HepG2 (cell line): ENCODE results near the gene GAN. TPM values are rescaled to one million over a fixed set of nuclear protein-coding genes. Genes with fewer than 3 reads are reported as not detected.

Experiments
- ATAC-seq: fragments of 200-7000 bp; cut with Tn5 transposase; 3 replicates; pipeline ENCODE4 v1.9.1; 2020; ENCODE audit warnings: mild to moderate bottlenecking, moderate library complexity
- BruUV-seq: library from RNA; stranded (reverse); fragments of 400-500 nt; replicated peaks from 2 replicates; lab custom pipeline; 2021; lab: Mats Ljungman, UMichigan
- CTCF ChIA-PET: fragments of 300-600 bp; formaldehyde crosslinking; extraction: SDS; loops from one replicate; lab custom pipeline; 2021; ENCODE audit warnings: low total read pairs, inconsistent platforms, low intra/inter-chr PET ratio; lab: Yijun Ruan, JAX
- POLR2A ChIA-PET: fragments of 350-600 bp; sonication (Branson Sonifier 250); formaldehyde crosslinking; loops from one replicate; lab custom pipeline; 2020; ENCODE audit warnings: antibody characterized with exemption, inconsistent platforms; lab: Yijun Ruan, JAX
- DNase-seq: peaks from one replicate; pipeline ENCODE4 v3.0.0-alpha.2; 2015; ENCODE audit warnings: low spot score
- FAIRE-seq: peaks from 3 replicates; lab custom pipeline; 2011; peaks lifted over from hg19 to GRCh38; lab: Jason Lieb, UNC
- H2AFZ ChIP-seq: one replicate; pipeline ENCODE4 v1.6.1; 2011; ENCODE audit warnings: low read length, inconsistent platforms
- H3K27ac ChIP-seq: fragments of 300-600 bp; 3 replicates; pipeline ENCODE4 v1.8.0; 2011; ENCODE audit warnings: mixed run types, mild to moderate bottlenecking, mixed read lengths, low read length, inconsistent platforms; ENCODE audit not compliant: insufficient read depth; ENCODE audit errors: extremely low read length
- H3K27me3 ChIP-seq, 2 experiments: fragments of 200-600 bp in 1 of 2; 2 replicates in 1 of 2; 3 replicates in 1 of 2; pipeline versions ENCODE4 v1.6.0 to v1.8.0; 2011; ENCODE audit warnings: low read length in 2 of 2, mild to moderate bottlenecking in 2 of 2, moderate library complexity in 2 of 2, inconsistent platforms in 1 of 2; ENCODE audit not compliant: insufficient read depth in 2 of 2, control insufficient read depth in 1 of 2
- H3K36me3 ChIP-seq, 2 experiments: fragments of 200-600 bp in 1 of 2; replicated peaks in 1 of 2; 2 replicates in 1 of 2; 3 replicates in 1 of 2; pipeline versions ENCODE4 v1.5.1 to v1.8.0; 2011; ENCODE audit warnings: low read length in 2 of 2, inconsistent platforms in 1 of 2; ENCODE audit not compliant: insufficient read depth in 2 of 2, control insufficient read depth in 1 of 2
- H3K4me1 ChIP-seq: 2 replicates; pipeline ENCODE4 v1.5.1; 2012; ENCODE audit warnings: low read length, inconsistent platforms; ENCODE audit not compliant: insufficient read depth
- H3K4me2 ChIP-seq: 2 replicates; pipeline ENCODE4 v1.6.0; 2011; ENCODE audit warnings: low read depth, low read length, inconsistent platforms
- H3K4me3 ChIP-seq, 3 experiments: fragments of 200-600 bp in 1 of 3; sonication (generic), shearing (Covaris generic) in 1 of 3; replicated peaks in 1 of 3; 2 replicates each; pipeline ENCODE4 v1.5.1; 2011 to 2016; ENCODE audit warnings: low read length in 3 of 3, inconsistent platforms in 2 of 3, low read depth in 2 of 3, mild to moderate bottlenecking in 2 of 3, control low read depth in 1 of 3, mixed read lengths in 1 of 3; ENCODE audit not compliant: insufficient read depth in 1 of 3
- H3K79me2 ChIP-seq: one replicate; pipeline ENCODE4 v1.6.1; 2011; ENCODE audit warnings: low read length, inconsistent platforms; ENCODE audit not compliant: insufficient read depth
- H3K9ac ChIP-seq: 2 replicates; pipeline ENCODE4 v1.6.0; 2011; ENCODE audit warnings: mild to moderate bottlenecking, low read depth, low read length, inconsistent platforms; ENCODE audit not compliant: insufficient read depth
- H3K9me3 ChIP-seq: 2 replicates; pipeline ENCODE4 v1.5.1; 2012; ENCODE audit warnings: mild to moderate bottlenecking, low read length
- H4K20me1 ChIP-seq: 2 replicates; pipeline ENCODE4 v1.6.0; 2011; ENCODE audit warnings: inconsistent platforms, mild to moderate bottlenecking, low read length, moderate library complexity; ENCODE audit not compliant: insufficient read depth
- CREB1 ChIP-seq, 2 experiments: fragments of 450-650 bp in 1 of 2; IDR thresholded peaks; 2 replicates each; pipeline ENCODE4 v1.6.1; 2016 to 2017; ENCODE audit warnings: control low read depth in 1 of 2, mild to moderate bottlenecking in 1 of 2, missing compliant biosample characterization in 1 of 2, missing genetic modification characterization in 1 of 2
- MAFF ChIP-seq: IDR thresholded peaks from 2 replicates; pipeline ENCODE4 v1.6.1; 2011; ENCODE audit warnings: low read depth, low read length, improper control_type of control experiment
- MAFK ChIP-seq, 2 experiments: IDR thresholded peaks in 1 of 2; conservative IDR thresholded peaks in 1 of 2; 2 replicates each; pipeline ENCODE4 v1.6.1; 2011; ENCODE audit warnings: improper control_type of control experiment in 2 of 2, low read length in 2 of 2
- NFRKB ChIP-seq: fragments of 450-650 bp; IDR thresholded peaks from 2 replicates; pipeline ENCODE4 v1.6.1; 2017
- ZNF205 ChIP-seq: IDR thresholded peaks from 2 replicates; pipeline ENCODE4 v1.6.1; 2018; ENCODE audit warnings: missing biosample characterization, missing genetic modification reagents
- ZNF564 ChIP-seq: sonication (generic); formaldehyde crosslinking; IDR thresholded peaks from 2 replicates; pipeline ENCODE4 v1.8.1; 2023; ENCODE audit warnings: mild to moderate bottlenecking, missing genetic modification reagents
- ZSCAN30 ChIP-seq: sonication (generic); formaldehyde crosslinking; IDR thresholded peaks from 2 replicates; pipeline ENCODE4 v1.5.0; 2020; ENCODE audit warnings: mild to moderate bottlenecking, missing genetic modification reagents
- WGBS: methylation state at CpG from one replicate; pipeline ENCODE4 v1.1.6; 2017; ENCODE audit warnings: low lambda C conversion rate; 5-methylcytosine and 5-hydroxymethylcytosine counted together
- in situ Hi-C: cut with HindIII; loops from 2 replicates; pipeline ENCODE4 v1.10.0; 2017; ENCODE audit warnings: low pct_unique_long_range_greater_than_20kb; ENCODE audit not compliant: extremely low pct_ligation_motif_present
- intact Hi-C: fragments of 100-400 bp; cut with micrococcal nuclease; formaldehyde crosslinking; loops from one replicate; pipeline ENCODE4 v1.10.0; 2022; ENCODE audit not compliant: unreplicated experiment
- polyA plus RNA-seq, 8 experiments: library from polyadenylated mRNA; depleted of rRNA in 3 of 8; stranded (reverse) in 7 of 8; unstranded in 1 of 8; fragments of >200 nt; fragmentation: Illumina TruSeq in 4 of 8; extraction: Trizol in 4 of 8; gene quantifications; 2 replicates each; pipeline versions ENCODE4 v1.2.1 to v1.2.3, GENCODE V29; 2011 to 2016; ENCODE audit warnings: low read depth in 4 of 8, missing spikeins in 1 of 8, mixed read lengths in 1 of 8; ENCODE audit not compliant: insufficient read depth in 1 of 8
- total RNA-seq, 5 experiments: library from RNA; depleted of rRNA; stranded (reverse); fragments of >200 nt; fragmentation: Illumina TruSeq; extraction: Trizol; gene quantifications; 2 replicates each; pipeline ENCODE4 v1.2.3, GENCODE V29; 2016; ENCODE audit warnings: low read depth in 1 of 5

Gene GAN
- total and polyA plus RNA-seq, 2 of the 13 experiments (the other 11 are each of a cell fraction or from before 2014, with no cell fraction given): 4.3 to 11.0 TPM

DNA sequence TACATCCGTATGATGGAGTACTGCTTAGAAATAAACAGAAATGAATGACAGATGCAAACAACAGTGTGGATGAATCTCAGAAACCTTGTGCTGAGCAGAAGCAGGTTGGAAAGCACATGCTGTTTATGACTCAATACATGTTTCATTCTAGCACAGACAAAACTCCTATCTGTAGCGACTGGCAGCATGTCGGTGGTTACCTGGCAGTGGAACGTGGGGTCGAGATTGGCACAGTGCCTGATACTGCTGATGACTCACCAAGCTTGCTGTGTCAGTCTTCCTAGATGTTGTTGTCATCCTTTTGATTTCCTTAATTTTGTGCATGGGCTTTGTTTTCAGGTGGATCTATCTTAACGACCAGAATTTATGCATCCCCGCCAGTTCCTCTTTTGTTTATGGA, 62.1 kb downstream of the GAN start:
- intact Hi-C loops (no loop called here), in situ Hi-C loops (no loop called here)
- H3K27ac ChIP-seq: no peak overlapping the region
- TF ChIP-seq ZNF205 (CRISPR knock-in tag): no peak
- TF ChIP-seq CREB1 (IDR thresholded peaks at IDR 0.05): peak; percentile 44
- TF ChIP-seq CREB1 (CRISPR knock-in tag; IDR thresholded peaks at IDR 0.05): no peak
- H3K4me2 ChIP-seq: no peak overlapping the region
- H4K20me1 ChIP-seq: no peaks in the 10 kb centered on the region
- BruUV-seq: no TSS peak
- ChIA-PET POLR2A (no interaction called here), CTCF (no interaction called here)
- H3K79me2 ChIP-seq: no peaks in the 10 kb centered on the region
- no peak overlapping the region for H2AFZ ChIP-seq
- 95% methylated on average over 7 of the region's 7 CpGs for WGBS
- no peaks in the 10 kb centered on the region for H3K9me3 ChIP-seq
- H3K4me3 ChIP-seq: no peak overlapping the region
- no peaks in the 10 kb centered on the region for H3K27me3 ChIP-seq
- H3K9ac ChIP-seq: no peak overlapping the region
- DNase-seq (no peak), ATAC-seq (no peak), FAIRE-seq (no peak)
- peaks cover 23 to 42% of the 10 kb centered on the region in 2 experiments for H3K36me3 ChIP-seq
- H3K4me1 ChIP-seq: no peaks in the 10 kb centered on the region

DNA sequence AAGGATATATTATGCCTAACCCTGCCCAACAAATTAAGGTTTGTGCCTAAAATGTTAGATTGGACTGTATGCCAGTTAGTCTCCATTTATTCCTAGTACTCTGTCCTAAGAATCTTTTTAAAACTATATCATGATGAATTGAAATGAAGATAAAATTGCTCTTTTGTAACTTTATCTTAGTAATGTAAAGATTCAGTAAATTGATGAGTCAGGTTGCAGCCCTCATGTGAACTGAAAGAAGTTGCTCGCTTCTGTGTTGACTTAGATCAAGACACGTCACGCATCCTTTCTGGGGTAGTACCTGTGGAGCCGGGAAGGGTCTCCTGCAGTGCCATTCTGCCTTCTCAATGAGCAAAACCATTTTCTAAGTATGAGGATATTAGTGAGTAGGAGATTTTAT, 63.3 kb downstream of the GAN start:
- Histone ChIP-seq H4K20me1 (no peaks in the 10 kb centered on the region), H3K79me2 (no peaks in the 10 kb centered on the region), H3K9me3 (no peaks in the 10 kb centered on the region), H3K4me3 (no peak overlapping the region), H3K4me1 (no peaks in the 10 kb centered on the region), H3K36me3 (peaks cover 23 to 31% of the 10 kb centered on the region in 2 experiments), H3K9ac (no peak overlapping the region), H3K27me3 (no peaks in the 10 kb centered on the region), H2AFZ (no peak overlapping the region), H3K27ac (no peak overlapping the region), H3K4me2 (no peak overlapping the region)
- CTCF ChIA-PET: no interaction called here
- BruUV-seq: no TSS peak
- intact Hi-C loops: no loop called here
- 97% methylated on average over 4 of the region's 4 CpGs for WGBS
- in situ Hi-C loops: no loop called here
- ATAC-seq (no peak), DNase-seq (no peak), FAIRE-seq (no peak)
- POLR2A ChIA-PET: no interaction called here
- no peak for TF ChIP-seq NFRKB
- TF ChIP-seq MAFF: peak; percentile 39; the same call in 1 of the 2 replicates
- peak; percentile 48 to 69 for TF ChIP-seq MAFK (conservative IDR thresholded peaks at IDR 0.05 in 1 of 2, IDR thresholded peaks at IDR 0.05 in 1 of 2; ENCODE audit: low read length in 2 of 2)
- no peak for TF ChIP-seq ZSCAN30 (CRISPR knock-in tag)
- no peak for TF ChIP-seq ZNF564 (CRISPR knock-in tag)
